Measurements from ENCODE around the gene ZBTB43. TPM values are rescaled to one million over a fixed set of nuclear protein-coding genes. Genes with fewer than 3 reads are reported as not detected.

The ZBTB43 gene
- total RNA-seq, 4 donors from 2014 or later: 3.5 to 22.2 (median 11.0) TPM

GRCh38 chr9:126861707-126862103, 56.9 kb downstream of the ZBTB43 start:
- no peaks in the 10 kb centered on the region for H3K36me3 ChIP-seq
- no peaks in the 10 kb centered on the region for H3K9me3 ChIP-seq
- peaks cover 0 to 9% of the 10 kb centered on the region in 2 donors for H3K4me1 ChIP-seq
- peak overlapping the region in 1 of 2 donors; percentile 91 for H3K27ac ChIP-seq
- DNase-seq: no peak
- H3K27me3 ChIP-seq: no peaks in the 10 kb centered on the region
- intact Hi-C loops (cut with DNase I; ENCODE audit: low total_unique reads): no loop called here
- no peak for TF ChIP-seq POLR2A (IDR thresholded peaks at IDR 0.05)
- no peak for TF ChIP-seq CTCF (IDR thresholded peaks at IDR 0.05)
- H3K4me3 ChIP-seq: peak overlapping the region; percentile 80 to 87

GRCh38 chr9:126862104-126862761, 57.4 kb downstream of the ZBTB43 start:
- no peaks in the 10 kb centered on the region for H3K9me3 ChIP-seq
- peak overlapping the region in 1 of 2 donors; percentile 87 for H3K4me3 ChIP-seq
- H3K4me1 ChIP-seq: peaks cover 0 to 9% of the 10 kb centered on the region in 2 donors
- DNase-seq: no peak
- H3K27ac ChIP-seq: no peak overlapping the region
- no peaks in the 10 kb centered on the region for H3K27me3 ChIP-seq
- TF ChIP-seq POLR2A (IDR thresholded peaks at IDR 0.05) (no peak), CTCF (IDR thresholded peaks at IDR 0.05) (no peak)
- H3K36me3 ChIP-seq: no peaks in the 10 kb centered on the region
- intact Hi-C loops (cut with DNase I; ENCODE audit: low total_unique reads): no loop called here

GRCh38 chr9:126864771-126865170, 59.9 kb downstream of the ZBTB43 start:
- Histone ChIP-seq H3K4me3 (no peak overlapping the region), H3K9me3 (no peaks in the 10 kb centered on the region), H3K27ac (no peak overlapping the region), H3K36me3 (no peaks in the 10 kb centered on the region), H3K27me3 (no peaks in the 10 kb centered on the region), H3K4me1 (peaks cover 0 to 9% of the 10 kb centered on the region in 2 donors)
- no peak for DNase-seq
- intact Hi-C loops (cut with DNase I; ENCODE audit: low total_unique reads): no loop called here
- TF ChIP-seq CTCF (IDR thresholded peaks at IDR 0.05): no peak
- TF ChIP-seq POLR2A (IDR thresholded peaks at IDR 0.05): no peak

- intact Hi-C loops (cut with DNase I; ENCODE audit: low total_unique reads): no loop called here
- H3K36me3 ChIP-seq: no peaks in the 10 kb centered on the region
- H3K4me1 ChIP-seq: no peaks in the 10 kb centered on the region
- H3K4me3 ChIP-seq: no peak overlapping the region
- DNase-seq: no peak
- no peak overlapping the region for H3K27ac ChIP-seq
- H3K9me3 ChIP-seq: no peaks in the 10 kb centered on the region
- no peaks in the 10 kb centered on the region for H3K27me3 ChIP-seq
- TF ChIP-seq CTCF (IDR thresholded peaks at IDR 0.05) (no peak), POLR2A (IDR thresholded peaks at IDR 0.05) (no peak)
These were observed 64.5 kb downstream of the ZBTB43 start for GRCh38 chr9:126869368-126869767.

GRCh38 chr9:126872516-126872915, 67.7 kb downstream of the ZBTB43 start:
- H3K27ac ChIP-seq: no peak overlapping the region
- no peak for DNase-seq
- H3K36me3 ChIP-seq: no peaks in the 10 kb centered on the region
- no peaks in the 10 kb centered on the region for H3K4me1 ChIP-seq
- intact Hi-C loops (cut with DNase I; ENCODE audit: low total_unique reads): no loop called here
- H3K9me3 ChIP-seq: no peaks in the 10 kb centered on the region
- TF ChIP-seq CTCF (IDR thresholded peaks at IDR 0.05) (no peak), POLR2A (IDR thresholded peaks at IDR 0.05) (no peak)
- H3K4me3 ChIP-seq: no peak overlapping the region
- no peaks in the 10 kb centered on the region for H3K27me3 ChIP-seq

All from uterus (tissue), 4 donors.